BLaER1 treated with 17β-estradiol and CSF1 and Interleukin-3, amounts not matched to agents 10 nM and 100 nM (cell line): ENCODE results near the gene TMEM181.

Source experiments
- H3K27ac ChIP-seq, 11 experiments: shearing (Covaris generic); formaldehyde crosslinking; 2 replicates each; pipeline ENCODE4 v1.8.1; 2022
- H3K27me3 ChIP-seq, 11 experiments: shearing (Covaris generic); formaldehyde crosslinking; 2 replicates each; pipeline ENCODE4 v1.8.1; 2022
- H3K36me3 ChIP-seq, 11 experiments: shearing (Covaris generic); formaldehyde crosslinking; 2 replicates each; pipeline ENCODE4 v1.8.1; 2022
- H3K4me1 ChIP-seq, 10 experiments: shearing (Covaris generic); formaldehyde crosslinking; 2 replicates each; pipeline ENCODE4 v1.8.1; 2022
- H3K4me2 ChIP-seq, 11 experiments: shearing (Covaris generic); formaldehyde crosslinking; 2 replicates each; pipeline ENCODE4 v1.8.1; 2022
- H3K4me3 ChIP-seq, 10 experiments: shearing (Covaris generic); formaldehyde crosslinking; 2 replicates each; pipeline ENCODE4 v1.8.1; 2022
- H3K9ac ChIP-seq, 11 experiments: shearing (Covaris generic); formaldehyde crosslinking; 2 replicates each; pipeline ENCODE4 v1.8.1; 2022
- H3K9me3 ChIP-seq, 11 experiments: shearing (Covaris generic); formaldehyde crosslinking; replicated peaks in 1 of 11; 2 replicates each; pipeline ENCODE4 v1.8.1; 2022
- H4K20me1 ChIP-seq, 11 experiments: shearing (Covaris generic); formaldehyde crosslinking; 2 replicates each; pipeline ENCODE4 v1.8.1; 2022
- Cebpa-rat ChIP-seq, 11 experiments: shearing (Covaris generic); IDR thresholded peaks; 2 replicates each; pipeline ENCODE4 v1.8.1; 2022

TMEM181 gene

DNA sequence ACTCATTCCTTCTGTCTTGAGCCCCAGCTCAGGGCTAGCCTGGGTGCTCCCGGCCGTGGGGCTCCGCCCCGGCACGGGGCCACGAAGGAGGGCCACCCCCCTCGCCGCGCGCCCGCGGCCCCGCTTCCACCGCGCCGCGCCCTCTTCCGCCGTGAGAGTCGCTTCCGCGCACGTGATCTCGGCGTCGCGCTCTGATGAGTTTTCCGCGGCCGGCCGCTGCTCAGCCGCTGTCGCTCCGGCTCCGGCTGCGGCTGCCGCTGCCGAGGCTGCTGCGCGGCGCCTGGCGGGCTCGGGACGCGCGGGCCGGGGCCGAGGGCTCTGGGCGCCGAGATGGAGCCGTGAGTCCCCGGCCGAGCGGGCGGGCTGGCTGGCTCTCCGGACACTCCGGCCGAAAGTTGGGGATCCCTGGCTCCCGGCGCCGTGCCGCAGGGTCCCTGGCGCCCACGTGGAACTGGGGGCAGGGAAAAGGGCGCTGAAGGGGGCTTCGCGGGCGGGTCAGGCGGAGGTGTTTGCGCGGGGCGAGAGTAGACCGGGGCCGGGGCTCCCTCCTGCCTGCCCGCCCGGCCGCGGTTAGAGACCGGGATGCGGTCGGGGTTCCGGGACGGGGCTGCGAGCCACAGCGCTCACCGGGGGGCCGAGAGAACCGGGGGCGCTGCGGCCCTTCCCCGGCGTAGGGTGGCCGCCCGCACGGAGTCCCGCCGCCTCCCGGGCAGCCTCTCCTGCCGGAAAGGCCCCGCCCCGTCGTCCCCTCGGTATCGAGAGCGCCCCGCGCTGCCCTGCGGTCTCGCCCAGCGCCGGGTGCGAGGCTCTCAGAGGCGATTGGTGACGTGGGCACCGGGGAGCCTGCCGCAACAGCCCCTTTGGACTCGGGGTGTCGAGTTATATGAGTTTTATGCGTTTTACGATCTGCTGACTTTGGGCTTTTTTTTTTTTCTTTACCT, at the start of gene TMEM181:
TMEM181 (plus strand) TSS at position 197 of the 941 bp plus-strand sequence; CDS start at position 331, 134 bp downstream.
- TF ChIP-seq Cebpa-rat (IDR thresholded peaks at IDR 0.05) = no peak
- Histone ChIP-seq H3K9ac (peak within 1 kb of the TSS; percentile 96 to 99 (median 97)), H3K4me1 (peaks cover 56 to 74% (median 62%) of the 10 kb centered on the region in 10 experiments), H3K27me3 (no peaks in the 10 kb centered on the region), H3K36me3 (peaks cover 0 to 14% (median 6%) of the 10 kb centered on the region in 11 experiments; a peak in 6 of 22 replicates), H4K20me1 (peaks cover 39 to 46% (median 45%) of the 10 kb centered on the region in 11 experiments; a peak in 21 of 22 replicates), H3K27ac (peak within 1 kb of the TSS; percentile 91 to 99 (median 96)), H3K9me3 (no peaks in the 10 kb centered on the region), H3K4me3 (peak within 1 kb of the TSS; percentile 89 to 99 (median 94)), H3K4me2 (peak within 1 kb of the TSS; percentile 87 to 100 (median 98))

DNA sequence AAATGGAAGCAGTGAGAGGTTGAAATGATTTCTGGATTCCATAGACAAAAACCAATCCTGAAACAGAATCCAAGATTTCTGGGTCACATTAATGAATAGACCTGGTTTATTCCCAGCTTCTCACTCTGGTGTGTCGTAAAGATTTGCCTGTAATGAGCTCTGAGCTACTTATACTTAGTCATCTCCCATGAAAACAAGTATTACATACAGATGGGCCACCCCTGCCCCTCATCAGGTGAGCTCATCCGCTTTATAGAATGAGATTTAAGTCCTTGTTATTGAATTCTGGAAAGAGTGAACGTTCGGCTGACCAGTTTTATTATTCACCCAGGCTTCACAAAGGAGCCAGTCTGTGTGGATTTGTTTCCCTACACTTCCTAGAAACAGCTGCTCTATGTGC, 47.1 kb upstream of the TMEM181 start:
- peaks cover 0 to 16% (median 0%) of the 10 kb centered on the region in 11 experiments; a peak in 4 of 22 replicates for H3K36me3 ChIP-seq
- H3K27ac ChIP-seq = no peak overlapping the region
- TF ChIP-seq Cebpa-rat (IDR thresholded peaks at IDR 0.05) = no peak
- no peak overlapping the region for H3K4me2 ChIP-seq
- peaks cover 0 to 23% (median 18%) of the 10 kb centered on the region in 11 experiments; a peak in 10 of 22 replicates for H4K20me1 ChIP-seq
- H3K4me1 ChIP-seq = peaks cover 9 to 33% (median 28%) of the 10 kb centered on the region in 10 experiments
- no peak overlapping the region for H3K4me3 ChIP-seq
- no peak overlapping the region for H3K9ac ChIP-seq
- peaks cover 24 to 35% (median 31%) of the 10 kb centered on the region in 11 experiments for H3K27me3 ChIP-seq
- H3K9me3 ChIP-seq = no peaks in the 10 kb centered on the region

DNA sequence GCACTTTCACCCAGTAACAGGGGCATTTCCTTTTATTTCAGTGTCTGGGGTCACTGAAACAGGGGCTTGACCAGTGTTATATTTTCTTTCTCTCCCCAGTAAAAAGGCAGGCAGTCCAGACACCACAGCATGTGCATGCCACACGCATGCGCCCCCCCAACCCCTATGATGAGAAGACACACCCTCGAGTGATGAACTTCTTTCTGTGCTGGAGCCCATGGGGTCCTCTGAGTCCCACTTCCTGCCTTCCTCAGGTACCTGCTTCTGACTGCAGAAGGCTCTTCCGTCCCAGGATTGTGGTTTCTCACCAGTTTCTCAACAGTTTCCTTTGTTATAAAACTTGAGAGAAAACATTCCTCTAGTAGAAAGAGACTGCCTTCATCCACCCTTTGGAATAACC, 45.7 kb upstream of the TMEM181 start:
- Histone ChIP-seq H3K4me1 (peaks cover 14 to 47% (median 40%) of the 10 kb centered on the region in 10 experiments), H3K27ac (no peak overlapping the region), H3K4me3 (no peak overlapping the region), H3K9ac (no peak overlapping the region), H4K20me1 (peaks cover 0 to 25% (median 19%) of the 10 kb centered on the region in 11 experiments; a peak in 10 of 22 replicates), H3K27me3 (peaks cover 26 to 37% (median 31%) of the 10 kb centered on the region in 11 experiments), H3K9me3 (no peaks in the 10 kb centered on the region), H3K4me2 (peak overlapping the region in 10 of 11 experiments; percentile 18 to 72 (median 42); a peak in 17 of 22 replicates), H3K36me3 (peaks cover 0 to 11% (median 0%) of the 10 kb centered on the region in 11 experiments; a peak in 3 of 22 replicates)
- TF ChIP-seq Cebpa-rat (IDR thresholded peaks at IDR 0.05) = no peak

GRCh38 chr6:158514991-158515390, 44.9 kb upstream of the TMEM181 start:
- peaks cover 0 to 11% (median 0%) of the 10 kb centered on the region in 11 experiments; a peak in 3 of 22 replicates for H3K36me3 ChIP-seq
- no peak overlapping the region for H3K27ac ChIP-seq
- no peak overlapping the region for H3K9ac ChIP-seq
- H3K27me3 ChIP-seq = peaks cover 34 to 45% (median 39%) of the 10 kb centered on the region in 11 experiments
- TF ChIP-seq Cebpa-rat (IDR thresholded peaks at IDR 0.05) = no peak
- no peaks in the 10 kb centered on the region for H3K9me3 ChIP-seq
- peaks cover 14 to 53% (median 46%) of the 10 kb centered on the region in 10 experiments for H3K4me1 ChIP-seq
- no peak overlapping the region for H3K4me3 ChIP-seq
- H4K20me1 ChIP-seq = peaks cover 0 to 29% (median 19%) of the 10 kb centered on the region in 11 experiments; a peak in 10 of 22 replicates
- H3K4me2 ChIP-seq = peak overlapping the region in 4 of 11 experiments; percentile 18 to 66 (median 50); a peak in 2 of 22 replicates

- H3K27ac ChIP-seq = no peak overlapping the region
- TF ChIP-seq Cebpa-rat (IDR thresholded peaks at IDR 0.05) = no peak
- no peaks in the 10 kb centered on the region for H3K36me3 ChIP-seq
- no peak overlapping the region for H3K4me3 ChIP-seq
- peaks cover 0 to 31% (median 19%) of the 10 kb centered on the region in 11 experiments; a peak in 10 of 22 replicates for H4K20me1 ChIP-seq
- H3K4me2 ChIP-seq = peak overlapping the region in 8 of 11 experiments; percentile 22 to 89 (median 58); a peak in 12 of 22 replicates
- H3K9ac ChIP-seq = no peak overlapping the region
- peaks cover 40 to 54% (median 48%) of the 10 kb centered on the region in 11 experiments for H3K27me3 ChIP-seq
- H3K9me3 ChIP-seq = no peaks in the 10 kb centered on the region
- H3K4me1 ChIP-seq = peaks cover 14 to 53% (median 48%) of the 10 kb centered on the region in 10 experiments
Measured at GRCh38 chr6:158516098-158516497, 43.8 kb upstream of the TMEM181 start.

- Histone ChIP-seq H3K27ac (no peak overlapping the region), H3K4me1 (peaks cover 14 to 59% (median 55%) of the 10 kb centered on the region in 10 experiments)
Measured at GRCh38 chr6:158517038-158517437, 42.9 kb upstream of the TMEM181 start.

DNA sequence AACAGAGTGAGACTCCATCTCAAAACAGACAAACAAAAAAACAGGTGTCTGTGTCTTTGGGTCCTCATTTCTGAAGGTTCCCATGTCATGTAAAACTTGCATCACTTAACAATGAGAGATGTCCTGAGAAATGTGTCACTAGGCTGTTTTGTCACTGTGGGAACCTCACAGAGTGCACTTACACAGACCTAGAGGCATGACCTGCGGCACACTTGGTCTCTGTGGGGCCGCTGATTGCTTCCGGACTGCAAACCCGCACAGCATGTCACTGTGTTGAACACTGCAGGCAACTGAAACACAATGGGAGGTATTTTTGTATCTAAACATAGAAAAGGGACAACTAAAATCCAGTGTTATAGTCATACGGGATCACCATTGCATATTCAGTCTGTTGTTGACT, 42.3 kb upstream of the TMEM181 start:
- Histone ChIP-seq H3K9ac (peak overlapping the region in 3 of 11 experiments; percentile 10 to 50 (median 16); a peak in 2 of 22 replicates), H3K9me3 (peaks cover 0 to 3% (median 0%) of the 10 kb centered on the region in 11 experiments; a peak in 3 of 22 replicates), H3K36me3 (no peaks in the 10 kb centered on the region), H3K27ac (no peak overlapping the region), H4K20me1 (peaks cover 0 to 31% (median 19%) of the 10 kb centered on the region in 11 experiments; a peak in 10 of 22 replicates), H3K4me1 (peaks cover 14 to 64% (median 61%) of the 10 kb centered on the region in 10 experiments), H3K27me3 (peaks cover 45 to 69% (median 62%) of the 10 kb centered on the region in 11 experiments), H3K4me3 (peak overlapping the region in 9 of 10 experiments; percentile 31 to 58 (median 47); a peak in 15 of 20 replicates), H3K4me2 (peak overlapping the region; percentile 73 to 95 (median 82))
- TF ChIP-seq Cebpa-rat (IDR thresholded peaks at IDR 0.05) = 0 out of 22 replicates have a peak, but pooled peaks of 1 of the 11 experiments have one; percentile 10

More at GRCh38 chr6:158517038-158517437, 42.9 kb upstream of the TMEM181 start:
- no peak overlapping the region for H3K9ac ChIP-seq
- peaks cover 0 to 31% (median 19%) of the 10 kb centered on the region in 11 experiments; a peak in 10 of 22 replicates for H4K20me1 ChIP-seq
- H3K27me3 ChIP-seq = peaks cover 45 to 64% (median 56%) of the 10 kb centered on the region in 11 experiments
- no peak overlapping the region for H3K4me3 ChIP-seq
- H3K36me3 ChIP-seq = no peaks in the 10 kb centered on the region
- peak overlapping the region in 9 of 11 experiments; percentile 73 to 94 (median 81); a peak in 17 of 22 replicates for H3K4me2 ChIP-seq
- no peak for TF ChIP-seq Cebpa-rat (IDR thresholded peaks at IDR 0.05)
- no peaks in the 10 kb centered on the region for H3K9me3 ChIP-seq
